Measurements from ENCODE around the gene IL3.

The IL3 gene

GRCh38 chr5:132049559-132049958 lies 10.9 kb upstream of the IL3 start:
- Histone ChIP-seq H3K79me2 (ENCODE audit: control insufficient read depth, low read length) (no peaks in the 10 kb centered on the region), H3K4me2 (ENCODE audit: low read length) (no peak overlapping the region), H3K27me3 (ENCODE audit: control insufficient read depth, low read length) (no peaks in the 10 kb centered on the region), H3K9me2 (replicated peaks; ENCODE audit: control insufficient read depth, low read length) (no peaks in the 10 kb centered on the region), H3K36me3 (ENCODE audit: control insufficient read depth, low read length) (no peaks in the 10 kb centered on the region), H3F3A (ENCODE audit: control insufficient read depth, insufficient read depth) (no peaks in the 10 kb centered on the region), H3K27ac (ENCODE audit: low read depth, low read length) (no peak overlapping the region), H3K4me1 (ENCODE audit: control insufficient read depth, low read length) (no peaks in the 10 kb centered on the region), H4K20me1 (ENCODE audit: control insufficient read depth, insufficient read depth, low read depth, low read length) (no peaks in the 10 kb centered on the region), H3K4me3 (ENCODE audit: low read length) (no peak overlapping the region), H3K9me3 (ENCODE audit: control insufficient read depth, insufficient read depth, low read length) (no peaks in the 10 kb centered on the region)
- TF ChIP-seq CTCF (IDR thresholded peaks at IDR 0.05; ENCODE audit: low read depth, low read length, poor library complexity, severe bottlenecking) (no peak), EZH2phosphoT487 (IDR thresholded peaks at IDR 0.05; ENCODE audit: borderline replicate concordance, low read length) (no peak)

GRCh38 chr5:132050136-132050535 lies 10.3 kb upstream of the IL3 start:
- no peak for TF ChIP-seq EZH2phosphoT487 (IDR thresholded peaks at IDR 0.05; ENCODE audit: borderline replicate concordance, low read length)
- no peak for TF ChIP-seq CTCF (IDR thresholded peaks at IDR 0.05; ENCODE audit: low read depth, low read length, poor library complexity, severe bottlenecking)
- Histone ChIP-seq H3K9me3 (ENCODE audit: control insufficient read depth, insufficient read depth, low read length) (no peaks in the 10 kb centered on the region), H3K27ac (ENCODE audit: low read depth, low read length) (no peak overlapping the region), H3K4me2 (ENCODE audit: low read length) (no peak overlapping the region), H3F3A (ENCODE audit: control insufficient read depth, insufficient read depth) (no peaks in the 10 kb centered on the region), H3K4me3 (ENCODE audit: low read length) (no peak overlapping the region), H3K9me2 (replicated peaks; ENCODE audit: control insufficient read depth, low read length) (no peaks in the 10 kb centered on the region), H3K36me3 (ENCODE audit: control insufficient read depth, low read length) (no peaks in the 10 kb centered on the region), H3K27me3 (ENCODE audit: control insufficient read depth, low read length) (no peaks in the 10 kb centered on the region), H4K20me1 (ENCODE audit: control insufficient read depth, insufficient read depth, low read depth, low read length) (no peaks in the 10 kb centered on the region), H3K4me1 (ENCODE audit: control insufficient read depth, low read length) (no peaks in the 10 kb centered on the region), H3K79me2 (ENCODE audit: control insufficient read depth, low read length) (no peaks in the 10 kb centered on the region)

- H3K4me2 ChIP-seq (ENCODE audit: low read length) = no peak overlapping the region
- H3K79me2 ChIP-seq (ENCODE audit: control insufficient read depth, low read length) = no peaks in the 10 kb centered on the region
- no peaks in the 10 kb centered on the region for H3K9me2 ChIP-seq (replicated peaks; ENCODE audit: control insufficient read depth, low read length)
- no peaks in the 10 kb centered on the region for H3K27me3 ChIP-seq (ENCODE audit: control insufficient read depth, low read length)
- no peak overlapping the region for H3K27ac ChIP-seq (ENCODE audit: low read depth, low read length)
- no peaks in the 10 kb centered on the region for H3K36me3 ChIP-seq (ENCODE audit: control insufficient read depth, low read length)
- no peaks in the 10 kb centered on the region for H4K20me1 ChIP-seq (ENCODE audit: control insufficient read depth, insufficient read depth, low read depth, low read length)
- TF ChIP-seq CTCF (IDR thresholded peaks at IDR 0.05; ENCODE audit: low read depth, low read length, poor library complexity, severe bottlenecking) (no peak), EZH2phosphoT487 (IDR thresholded peaks at IDR 0.05; ENCODE audit: borderline replicate concordance, low read length) (no peak)
- no peak overlapping the region for H3K4me3 ChIP-seq (ENCODE audit: low read length)
- H3K4me1 ChIP-seq (ENCODE audit: control insufficient read depth, low read length) = no peaks in the 10 kb centered on the region
- no peaks in the 10 kb centered on the region for H3F3A ChIP-seq (ENCODE audit: control insufficient read depth, insufficient read depth)
- no peaks in the 10 kb centered on the region for H3K9me3 ChIP-seq (ENCODE audit: control insufficient read depth, insufficient read depth, low read length)
Measured at GRCh38 chr5:132050661-132051552, 9.5 kb upstream of the IL3 start.
